HEK293T (cell line): Measurements from ENCODE around the gene TADA3.

Experiments used
- CTCF ChIA-PET: fragments of 350-600 bp; formaldehyde crosslinking; extraction: SDS; loops from one replicate; lab custom pipeline; 2021; ENCODE audit warnings: antibody characterized with exemption, inconsistent platforms; lab: Yijun Ruan, JAX
- POLR2A ChIA-PET: fragments of 350-600 bp; formaldehyde crosslinking; extraction: SDS; loops from one replicate; lab custom pipeline; 2020; ENCODE audit warnings: antibody characterized with exemption, inconsistent platforms; lab: Yijun Ruan, JAX
- DNase-seq: peaks from one replicate; pipeline ENCODE4 v3.0.0; 2012; ENCODE audit warnings: mixed read lengths; ENCODE audit errors: extremely low spot score
- ARNT ChIP-seq: fragments of 450-650 bp; IDR thresholded peaks from 2 replicates; pipeline ENCODE4 v1.6.1; 2017; ENCODE audit warnings: mild to moderate bottlenecking
- BHLHE40 ChIP-seq: fragments of 450-650 bp; IDR thresholded peaks from 2 replicates; pipeline ENCODE4 v1.6.1; 2016; ENCODE audit warnings: mild to moderate bottlenecking, moderate library complexity, borderline replicate concordance
- CTBP1 ChIP-seq: fragments of 450-650 bp; IDR thresholded peaks from 2 replicates; pipeline ENCODE4 v1.6.1; 2016; ENCODE audit warnings: borderline replicate concordance
- ELF4 ChIP-seq: fragments of 450-650 bp; IDR thresholded peaks from 2 replicates; pipeline ENCODE4 v1.6.1; 2017; ENCODE audit warnings: antibody characterized with exemption
- FOXA1 ChIP-seq: fragments of 450-650 bp; IDR thresholded peaks from 2 replicates; pipeline ENCODE4 v1.6.1; 2016; ENCODE audit warnings: mild to moderate bottlenecking
- FOXK2 ChIP-seq: fragments of 450-650 bp; IDR thresholded peaks from 2 replicates; pipeline ENCODE4 v1.6.1; 2016; ENCODE audit warnings: mild to moderate bottlenecking
- FOXM1 ChIP-seq: fragments of 450-650 bp; IDR thresholded peaks from 2 replicates; pipeline ENCODE4 v1.6.1; 2017; ENCODE audit warnings: mild to moderate bottlenecking, borderline replicate concordance
- HDGF ChIP-seq: fragments of 450-650 bp; IDR thresholded peaks from 2 replicates; pipeline ENCODE4 v1.6.1; 2017; ENCODE audit warnings: antibody characterized with exemption, borderline replicate concordance
- L3MBTL2 ChIP-seq: fragments of 450-650 bp; conservative IDR thresholded peaks from 2 replicates; pipeline ENCODE4 v1.6.1; 2016; ENCODE audit warnings: mild to moderate bottlenecking
- LEF1 ChIP-seq: fragments of 450-650 bp; IDR thresholded peaks from 2 replicates; pipeline ENCODE4 v1.6.1; 2017; ENCODE audit warnings: mild to moderate bottlenecking, borderline replicate concordance
- NFRKB ChIP-seq: fragments of 450-650 bp; IDR thresholded peaks from 2 replicates; pipeline ENCODE4 v1.6.1; 2016; ENCODE audit warnings: mild to moderate bottlenecking, moderate library complexity
- PKNOX1 ChIP-seq: fragments of 450-650 bp; IDR thresholded peaks from 2 replicates; pipeline ENCODE4 v1.6.1; 2016
- SP1 ChIP-seq: fragments of 450-650 bp; IDR thresholded peaks from 2 replicates; pipeline ENCODE4 v1.6.1; 2017
- SUZ12 ChIP-seq: fragments of 450-650 bp; IDR thresholded peaks from 2 replicates; pipeline ENCODE4 v1.6.1; 2016; ENCODE audit warnings: mild to moderate bottlenecking
- TARDBP ChIP-seq: fragments of 450-650 bp; IDR thresholded peaks from 2 replicates; pipeline ENCODE4 v1.6.1; 2016
- ZNF384 ChIP-seq: fragments of 450-650 bp; IDR thresholded peaks from 2 replicates; pipeline ENCODE4 v1.6.1; 2016

The TADA3 gene

GRCh38 chr3:9749296-9749644 is 43.0 kb downstream of the TADA3 start:
- CTCF ChIA-PET: interaction anchor here (1.1 to 1.4 kb wide), 4 partner anchors 16 to 78 kb away, joined by 3 read pairs; partner anchors contain the start of gene BRPF1
- POLR2A ChIA-PET: interaction anchor here (1.2 to 2.4 kb wide), 11 partner anchors 10 to 247 kb away, joined by 3 to 35 read pairs (median 5); partner anchors contain the start of genes ARPC4 and BRPF1
- TF ChIP-seq CTBP1 (no peak), FOXA1 (no peak), ARNT (no peak), SP1 (no peak), ZNF384 (no peak), FOXK2 (no peak), SUZ12 (no peak), L3MBTL2 (no peak), NFRKB (no peak), ELF4 (no peak), PKNOX1 (no peak), FOXM1 (no peak), TARDBP (no peak), LEF1 (no peak), BHLHE40 (no peak), HDGF (no peak)
- no peak for DNase-seq

GRCh38 chr3:9748031-9748430 is 44.2 kb downstream of the TADA3 start:
- CTCF ChIA-PET: no interaction called here

GRCh38 chr3:9747267-9747666 is 45.0 kb downstream of the TADA3 start:
- POLR2A ChIA-PET: no interaction called here
- no peak for DNase-seq
- CTCF ChIA-PET: no interaction called here
- TF ChIP-seq HDGF: no peak
- no peak for TF ChIP-seq ZNF384
- TF ChIP-seq SP1: no peak
- TF ChIP-seq ARNT: no peak
- TF ChIP-seq NFRKB: no peak
- TF ChIP-seq LEF1: no peak
- TF ChIP-seq FOXA1: no peak
- TF ChIP-seq L3MBTL2: no peak
- no peak for TF ChIP-seq TARDBP
- no peak for TF ChIP-seq PKNOX1
- no peak for TF ChIP-seq FOXM1
- no peak for TF ChIP-seq BHLHE40
- TF ChIP-seq FOXK2: no peak
- TF ChIP-seq ELF4: no peak
- TF ChIP-seq SUZ12: no peak
- no peak for TF ChIP-seq CTBP1

More at GRCh38 chr3:9748031-9748430, 44.2 kb downstream of the TADA3 start:
- TF ChIP-seq ARNT (no peak), NFRKB (no peak), FOXA1 (no peak), SUZ12 (no peak), CTBP1 (no peak), SP1 (no peak), TARDBP (no peak), BHLHE40 (no peak), ZNF384 (no peak), FOXM1 (no peak), L3MBTL2 (no peak), HDGF (no peak), PKNOX1 (no peak), FOXK2 (no peak)
- POLR2A ChIA-PET: interaction anchor here (2.3 to 2.4 kb wide), 2 partner anchors 11 to 16 kb away, joined by 11 to 35 read pairs; partner anchors contain the start of gene BRPF1
- no peak for DNase-seq

- no peak for DNase-seq
- ChIA-PET POLR2A (no interaction called here), CTCF (no interaction called here)
- TF ChIP-seq FOXK2 (no peak), LEF1 (no peak), NFRKB (no peak), L3MBTL2 (no peak), HDGF (no peak), ARNT (no peak), ZNF384 (no peak), FOXA1 (no peak), PKNOX1 (no peak), CTBP1 (no peak), TARDBP (no peak), SUZ12 (no peak), ELF4 (no peak), SP1 (no peak)
Observed at GRCh38 chr3:9746330-9746729, 45.9 kb downstream of the TADA3 start.

- TF ChIP-seq CTBP1 (no peak), SUZ12 (no peak), PKNOX1 (no peak), FOXK2 (no peak), LEF1 (no peak), FOXA1 (no peak), BHLHE40 (no peak), NFRKB (no peak), ARNT (no peak), TARDBP (no peak), ZNF384 (no peak), SP1 (no peak), L3MBTL2 (no peak), ELF4 (no peak), HDGF (no peak), FOXM1 (no peak)
- POLR2A ChIA-PET: no interaction called here
- CTCF ChIA-PET: interaction anchor here (1.0 kb wide), 1 partner anchor 9 kb away, joined by 3 read pairs; no protein-coding TSS in a partner anchor
- DNase-seq: no peak
Observed at GRCh38 chr3:9745521-9745920, 46.8 kb downstream of the TADA3 start.
